ENCODE measurements around the gene ADAM8. TPM values are rescaled to one million over a fixed set of nuclear protein-coding genes. Genes with fewer than 3 reads are reported as not detected.

ADAM8 gene
- total and polyA plus RNA-seq, 8 donors = 2.0 to 9.8 (median 6.2) TPM

- WGBS, 2 donors = 66 to 76% methylated on average over 27 of the region's 27 CpGs
- no peak overlapping the region for H3K27ac ChIP-seq
- H3K9me3 ChIP-seq = no peaks in the 10 kb centered on the region
- DNase-seq = no peak
- FAIRE-seq = no peak
- H3K27me3 ChIP-seq = peaks cover 0 to 24% (median under 1%) of the 10 kb centered on the region in 4 donors
- no peak for TF ChIP-seq CTCF (IDR thresholded peaks at IDR 0.05)
- no peak overlapping the region for H3K4me3 ChIP-seq
- no peaks in the 10 kb centered on the region for H3K4me1 ChIP-seq
- no peaks in the 10 kb centered on the region for H3K36me3 ChIP-seq
- intact Hi-C loops (cut with DNase I) = no loop called here
- no peak for ATAC-seq
Observed at GRCh38 chr10:133242611-133243356, 33.9 kb downstream of the ADAM8 start.

- TF ChIP-seq CTCF (IDR thresholded peaks at IDR 0.05) = no peak
- H3K4me3 ChIP-seq = no peak overlapping the region
- DNase-seq (peak in 1 of 6 donors; percentile 62), FAIRE-seq (no peak), ATAC-seq (no peak)
- WGBS, 2 donors = 48 to 57% methylated on average over 25 of the region's 25 CpGs
- no peak overlapping the region for H3K27ac ChIP-seq
- peaks cover 0 to under 1% (median 0%) of the 10 kb centered on the region in 3 donors for H3K4me1 ChIP-seq
- intact Hi-C loops (cut with DNase I) = no loop called here
- no peaks in the 10 kb centered on the region for H3K36me3 ChIP-seq
- H3K27me3 ChIP-seq = peaks cover 0 to 26% (median 4%) of the 10 kb centered on the region in 4 donors
- H3K9me3 ChIP-seq = no peaks in the 10 kb centered on the region
Observed at GRCh38 chr10:133241501-133242205, 35.0 kb downstream of the ADAM8 start.

- Histone ChIP-seq H3K4me1 (peaks cover 0 to 4% (median 0%) of the 10 kb centered on the region in 3 donors), H3K27me3 (peaks cover 0 to 28% (median 4%) of the 10 kb centered on the region in 4 donors), H3K27ac (no peak overlapping the region), H3K9me3 (no peaks in the 10 kb centered on the region), H3K36me3 (no peaks in the 10 kb centered on the region), H3K4me3 (no peak overlapping the region)
- DNase-seq (no peak), ATAC-seq (no peak), FAIRE-seq (no peak)
- 57 to 77% methylated on average over 14 to 15 of the region's 15 CpGs for WGBS, 2 donors
- intact Hi-C loops (cut with DNase I) = no loop called here
- TF ChIP-seq CTCF (IDR thresholded peaks at IDR 0.05) = no peak
Observed at GRCh38 chr10:133239990-133240389, 36.7 kb downstream of the ADAM8 start.

GRCh38 chr10:133238466-133238804 is 38.2 kb downstream of the ADAM8 start:
- Histone ChIP-seq H3K4me1 (peaks cover 0 to 4% (median 0%) of the 10 kb centered on the region in 3 donors), H3K9me3 (no peaks in the 10 kb centered on the region), H3K36me3 (no peaks in the 10 kb centered on the region), H3K4me3 (no peak overlapping the region), H3K27ac (no peak overlapping the region), H3K27me3 (peaks cover 0 to 28% (median 4%) of the 10 kb centered on the region in 4 donors)
- WGBS, 2 donors = 10 to 11% methylated on average over 15 of the region's 15 CpGs
- ATAC-seq (no peak), DNase-seq (no peak), FAIRE-seq (no peak)
- no peak for TF ChIP-seq CTCF (IDR thresholded peaks at IDR 0.05)
- intact Hi-C loops (cut with DNase I) = no loop called here

All from pancreas (tissue), 10 donors.